GM18907 (cell line): ENCODE data around the gene ATAD3C.
"Not testable (repeated sequence)": the region's sequence is repeated elsewhere in the genome, so short reads cannot be mapped to it uniquely, and the experiment has no call there.

ENCODE experiments used
- ATAC-seq: cut with Tn5 transposase; IDR thresholded peaks from one replicate; pipeline ENCODE4 v1.9.1; 2021; ENCODE audit warnings: mild to moderate bottlenecking, moderate library complexity; ENCODE audit not compliant: unreplicated experiment

The ATAD3C gene

DNA sequence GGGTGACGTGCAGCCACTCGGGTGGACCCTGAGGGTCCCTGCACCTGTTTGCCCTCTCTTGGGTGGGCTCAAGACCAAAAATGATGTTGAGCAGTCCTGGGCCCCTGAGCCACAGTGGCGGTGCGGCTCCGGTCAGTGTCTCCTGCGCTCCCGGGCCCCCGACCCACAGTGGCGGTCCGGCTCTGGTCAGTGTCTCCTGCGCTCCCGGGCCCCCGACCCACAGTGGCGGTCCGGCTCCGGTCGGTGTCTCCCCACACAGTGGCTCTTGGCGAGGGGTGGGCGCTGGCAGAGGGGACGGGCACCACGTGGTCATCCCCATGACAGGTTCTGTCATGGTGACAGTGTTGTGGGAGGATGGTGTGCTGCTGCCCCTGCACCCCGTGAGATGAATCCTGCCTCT is 44.8 kb downstream of the ATAD3C start:
- ATAC-seq = not testable (repeated sequence)

DNA sequence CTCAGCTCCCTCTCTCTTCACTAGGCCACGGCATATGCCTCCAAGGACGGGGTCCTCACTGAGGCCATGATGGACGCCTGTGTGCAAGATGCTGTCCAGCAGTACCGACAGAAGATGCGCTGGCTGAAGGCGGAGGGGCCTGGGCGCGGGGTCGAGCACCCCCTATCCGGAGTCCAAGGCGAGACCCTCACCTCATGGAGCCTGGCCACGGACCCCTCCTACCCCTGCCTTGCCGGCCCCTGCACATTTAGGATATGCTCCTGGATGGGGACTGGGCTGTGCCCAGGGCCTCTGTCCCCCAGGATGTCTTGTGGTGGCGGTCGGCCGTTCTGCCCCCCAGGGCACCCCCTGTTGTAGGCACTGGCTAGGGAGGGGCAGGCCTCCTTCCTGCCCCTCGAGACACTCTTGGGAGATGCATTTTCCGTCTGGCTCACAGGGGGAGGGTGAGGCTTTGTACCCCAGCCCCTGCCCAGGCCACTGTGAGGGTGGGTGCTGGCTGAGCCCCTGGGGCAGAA is 46.0 kb downstream of the ATAD3C start:
- not testable (repeated sequence) for ATAC-seq

DNA sequence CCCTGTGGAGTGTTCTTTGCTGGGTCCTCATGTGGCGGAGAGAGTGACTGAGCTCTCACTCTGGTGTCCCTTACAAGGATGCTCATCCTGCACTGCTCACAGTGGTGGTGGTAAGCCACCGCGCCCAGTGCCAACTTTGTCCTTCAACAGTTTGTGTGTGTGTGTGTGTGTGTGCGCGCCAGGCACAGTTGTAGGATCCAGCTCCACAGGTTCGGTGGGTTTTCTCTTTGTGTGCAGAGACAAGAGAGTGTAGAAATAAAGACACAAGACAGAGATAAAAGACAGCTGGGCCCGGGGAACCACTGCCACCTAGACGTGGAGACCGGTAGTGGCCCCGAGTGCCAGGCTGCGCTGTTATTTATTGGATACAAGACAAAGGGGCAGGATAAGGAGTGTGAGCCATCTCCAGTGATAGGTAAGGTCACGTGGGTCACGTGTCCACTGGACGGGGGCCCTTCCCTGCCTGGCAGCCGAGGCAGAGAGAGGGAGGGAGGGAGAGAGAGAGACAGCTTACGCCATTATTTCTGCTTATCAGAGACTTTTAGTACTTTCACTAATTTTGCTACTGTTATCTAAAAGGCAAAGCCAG is 55.4 kb downstream of the ATAD3C start:
- ATAC-seq = not testable (repeated sequence)

DNA sequence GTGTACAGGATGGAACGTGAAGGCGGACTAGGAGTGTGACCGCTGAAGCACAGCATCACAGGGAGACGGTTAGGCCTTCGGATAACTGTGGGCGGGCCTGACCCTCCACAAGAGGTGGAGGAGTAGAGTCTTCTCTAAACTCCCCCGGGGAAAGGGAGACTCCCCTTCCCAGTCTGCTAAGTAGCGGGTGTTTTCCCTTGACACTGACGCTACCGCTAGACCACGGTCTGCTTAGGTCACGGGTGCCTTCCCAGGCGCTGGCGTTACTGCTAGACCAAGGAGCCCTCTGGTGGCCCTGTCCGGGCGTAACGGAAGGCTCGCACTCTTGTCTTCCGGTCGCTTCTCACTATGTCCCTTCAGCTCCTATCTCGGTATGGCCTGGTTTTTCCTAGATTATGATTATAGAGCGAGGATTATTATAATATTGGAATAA is 55.9 kb downstream of the ATAD3C start:
- ATAC-seq = not testable (repeated sequence)

DNA sequence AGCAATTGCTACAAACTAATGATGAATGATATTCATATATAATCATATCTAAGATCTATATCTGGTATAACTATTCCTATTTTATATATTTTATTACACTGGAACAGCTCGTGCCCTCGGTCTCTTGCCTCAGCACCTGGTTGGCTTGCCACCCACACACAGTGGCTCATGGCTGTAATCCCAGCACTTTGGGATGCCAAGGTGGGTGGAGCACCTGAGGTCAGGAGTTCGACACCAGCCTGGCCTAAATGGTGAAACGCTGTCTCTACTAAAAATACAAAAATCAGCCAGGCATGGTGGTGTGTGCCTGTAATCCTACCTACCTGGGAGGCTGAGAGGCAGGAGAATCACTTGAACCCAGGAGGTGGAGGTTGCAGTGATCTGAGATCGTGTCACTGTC is 56.3 kb downstream of the ATAD3C start:
- not testable (repeated sequence) for ATAC-seq

DNA sequence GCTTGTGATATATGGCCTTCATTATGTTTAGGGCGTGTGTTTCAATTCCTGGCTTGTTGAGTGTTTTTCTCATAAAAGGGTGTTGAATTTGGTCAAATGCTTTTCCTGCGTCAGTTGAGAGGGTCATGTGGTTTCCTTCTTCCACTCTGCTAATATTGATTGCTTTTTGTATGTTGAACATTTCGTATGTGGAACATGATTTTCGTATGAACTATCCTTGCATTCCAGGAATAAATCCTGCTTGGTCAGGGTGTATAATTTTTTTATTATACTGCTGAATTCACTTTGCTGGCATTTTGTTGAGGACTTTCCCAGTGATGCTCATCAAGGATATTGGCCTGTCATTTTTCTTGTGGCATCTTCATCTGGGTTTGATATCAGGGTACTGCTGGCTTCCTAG is 57.8 kb downstream of the ATAD3C start:
- no peak for ATAC-seq

DNA sequence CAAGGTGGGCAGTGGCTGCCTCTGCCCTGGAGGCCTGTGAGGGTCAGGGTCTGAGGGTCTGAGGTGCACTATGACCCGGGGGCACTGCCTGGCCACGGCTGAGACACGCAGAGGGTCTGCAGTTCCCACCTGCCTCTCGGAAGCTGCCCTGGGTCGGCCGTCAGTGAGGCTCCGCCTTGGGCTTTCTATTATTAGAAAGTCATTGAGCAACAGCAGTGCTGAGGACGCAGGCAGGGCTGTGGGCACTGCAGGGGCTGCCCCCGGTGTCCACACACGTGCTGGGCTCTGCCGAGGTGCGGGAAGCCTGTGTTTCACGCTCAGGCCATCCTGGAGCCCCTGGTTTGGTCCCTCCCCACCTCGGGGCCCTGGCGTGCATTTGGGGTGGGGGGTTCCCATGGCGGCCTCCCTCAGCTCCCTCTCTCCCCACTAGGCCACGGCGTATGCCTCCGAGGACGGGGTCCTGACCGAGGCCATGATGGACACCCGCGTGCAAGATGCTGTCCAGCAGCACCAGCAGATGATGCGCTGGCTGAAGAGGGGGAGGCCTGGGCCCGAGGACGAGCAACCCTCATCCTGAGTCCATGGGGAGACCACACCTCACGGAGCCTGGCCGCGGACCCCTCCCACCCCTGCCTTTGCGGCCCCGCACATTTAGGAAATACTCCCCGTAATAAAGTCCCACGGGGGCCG is 59.4 kb downstream of the ATAD3C start:
- not testable (repeated sequence) for ATAC-seq

DNA sequence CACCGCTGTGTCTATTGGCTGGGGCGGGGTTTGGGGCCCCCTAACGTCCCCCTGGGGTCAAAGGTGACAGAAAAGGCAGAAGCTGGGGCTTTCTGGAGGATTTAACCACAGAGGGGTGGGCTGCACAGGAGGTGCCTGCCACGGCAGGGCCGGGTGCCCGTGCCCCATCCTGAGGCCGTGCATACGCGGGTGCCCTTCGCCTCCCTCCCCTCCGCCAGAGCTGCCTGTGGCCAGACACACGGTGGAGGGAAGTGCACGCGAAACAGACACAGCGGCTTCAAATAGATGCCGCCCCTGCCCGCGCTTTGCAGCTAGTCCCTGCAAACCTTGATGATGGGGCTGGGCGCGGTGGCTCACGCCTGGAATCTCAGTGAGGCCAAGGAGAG is 60.0 kb downstream of the ATAD3C start:
- ATAC-seq = not testable (repeated sequence)

DNA sequence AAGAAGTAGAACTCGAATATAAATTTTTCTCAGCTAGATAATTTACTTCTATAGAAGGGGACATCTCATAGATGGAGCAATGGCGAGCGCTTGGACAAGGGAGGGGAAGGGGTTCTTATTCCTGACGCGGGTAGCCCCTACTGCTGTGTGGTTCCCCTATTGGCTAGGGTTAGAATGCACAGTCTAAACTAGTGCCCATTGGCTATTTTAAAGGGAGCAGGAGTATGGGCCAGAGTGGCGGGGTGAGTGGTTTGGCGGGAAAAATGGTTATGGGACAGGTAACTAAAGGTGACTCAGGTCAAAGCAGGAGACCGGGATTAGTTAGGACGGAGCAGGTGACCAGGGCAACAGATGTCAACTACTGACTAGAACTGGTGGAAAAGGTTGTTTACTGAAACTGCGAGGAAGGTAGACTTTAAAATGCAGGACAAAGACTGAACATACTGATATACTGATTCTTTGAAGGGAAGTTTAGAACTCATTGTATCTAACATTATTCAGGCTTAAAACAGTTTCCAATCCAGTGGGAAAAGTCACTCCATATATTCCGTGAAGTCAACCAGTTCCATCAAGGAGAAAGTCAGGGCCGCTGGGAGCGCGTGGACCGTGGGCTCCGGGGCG is 61.5 kb downstream of the ATAD3C start:
- no peak for ATAC-seq

DNA sequence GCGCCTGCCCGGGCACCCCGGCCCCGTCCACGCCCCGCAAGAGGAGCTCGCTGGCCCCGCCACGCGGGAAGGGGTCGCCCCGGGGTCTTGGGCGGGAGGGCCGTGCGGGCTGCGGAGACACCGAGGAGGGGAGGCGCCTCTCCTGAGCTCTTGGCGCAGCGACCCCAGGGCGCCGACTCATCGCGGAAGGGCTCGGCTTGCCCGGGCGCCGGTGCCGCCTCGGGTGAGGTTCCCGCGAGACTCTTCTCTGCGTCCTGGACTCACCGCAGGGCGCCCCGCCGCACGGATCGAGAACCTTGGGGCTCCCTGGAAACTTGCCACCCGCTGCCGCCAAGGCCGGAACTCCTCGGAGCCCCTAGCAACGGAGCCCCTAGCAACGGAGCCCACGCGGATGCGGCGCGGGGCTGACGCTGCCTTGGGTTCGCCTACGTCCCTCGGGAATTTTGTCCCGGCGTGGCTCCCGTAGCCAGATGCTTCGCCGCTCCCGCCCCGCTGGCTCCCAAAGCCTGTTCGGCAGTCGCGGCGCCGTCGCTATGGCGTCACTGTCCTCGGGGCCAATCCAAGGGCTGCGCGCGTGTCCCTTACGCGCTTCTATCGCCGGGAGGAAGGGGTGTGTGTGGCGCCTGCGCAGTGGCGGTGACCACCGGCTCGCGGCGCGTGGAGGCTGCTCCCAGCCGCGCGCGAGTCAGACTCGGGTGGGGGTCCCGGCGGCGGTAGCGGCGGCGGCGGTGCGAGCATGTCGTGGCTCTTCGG is 62.2 kb downstream of the ATAD3C start, which contains the start of gene ATAD3A:
TSS of gene ATAD3A (plus strand) at position 630 of the 753 bp plus-strand sequence. CDS start at position 737, 107 bp downstream.
- peak; percentile 82 for ATAC-seq

DNA sequence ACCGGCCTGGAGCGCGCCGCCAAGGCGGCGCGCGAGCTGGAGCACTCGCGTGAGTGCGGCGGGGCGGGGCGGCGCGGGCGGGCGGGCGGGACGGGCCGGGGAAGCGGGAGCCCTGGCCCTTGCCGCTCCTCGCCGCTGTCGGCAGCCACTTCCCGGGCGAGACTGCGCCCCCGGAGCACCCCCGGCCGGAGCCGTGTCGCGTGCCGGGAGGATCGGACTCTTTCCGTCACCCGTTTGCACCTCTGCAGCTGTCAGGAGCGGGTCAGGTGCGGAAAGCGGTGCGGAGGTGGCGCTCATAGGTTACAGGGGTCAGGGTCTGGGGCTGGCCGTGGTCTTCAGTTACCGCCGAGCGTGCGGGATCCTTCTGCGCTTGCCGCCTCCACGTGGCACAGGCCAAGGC is 62.9 kb downstream of the ATAD3C start:
- ATAC-seq = peak; percentile 16

DNA sequence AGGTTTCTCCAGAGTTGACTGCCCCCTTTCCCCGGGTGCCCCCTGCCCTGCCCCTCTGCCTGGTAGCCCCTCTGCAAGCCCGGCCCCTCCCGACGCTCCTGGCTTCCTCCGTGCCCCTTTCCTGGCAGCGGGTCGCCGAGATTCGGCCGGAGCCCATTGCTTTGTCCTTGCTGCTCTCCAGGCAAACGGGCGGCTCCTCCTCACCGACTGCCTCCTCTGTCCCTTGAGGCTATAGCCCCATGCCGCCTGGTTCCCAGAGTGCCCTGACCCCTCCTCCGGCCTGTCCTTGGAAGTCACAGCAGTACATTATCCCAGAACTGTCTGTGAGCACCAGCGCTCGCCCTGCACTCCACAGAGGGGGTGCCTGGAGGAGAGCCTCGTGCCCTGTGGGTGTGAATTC is 64.2 kb downstream of the ATAD3C start:
- not testable (repeated sequence) for ATAC-seq

DNA sequence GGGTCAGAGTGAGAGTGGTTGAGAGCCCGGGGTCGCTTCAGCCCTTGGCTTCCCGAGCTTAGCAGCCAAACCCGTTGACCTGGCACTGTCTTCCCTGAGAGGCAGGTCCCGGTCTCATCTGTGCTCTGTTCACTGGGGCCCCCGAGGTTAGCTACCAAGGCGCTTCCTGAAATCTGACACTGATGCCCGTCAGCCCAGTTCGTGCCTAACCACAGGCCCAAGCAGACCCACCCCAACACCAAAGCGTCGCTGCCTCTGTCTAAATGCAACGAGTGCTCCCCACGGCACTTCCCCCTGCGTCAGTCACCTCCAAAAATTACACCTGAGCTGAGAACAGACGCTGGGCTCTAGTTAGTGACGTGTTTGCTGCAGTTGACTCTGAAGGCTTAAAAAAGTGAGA is 64.9 kb downstream of the ATAD3C start:
- not testable (repeated sequence) for ATAC-seq

DNA sequence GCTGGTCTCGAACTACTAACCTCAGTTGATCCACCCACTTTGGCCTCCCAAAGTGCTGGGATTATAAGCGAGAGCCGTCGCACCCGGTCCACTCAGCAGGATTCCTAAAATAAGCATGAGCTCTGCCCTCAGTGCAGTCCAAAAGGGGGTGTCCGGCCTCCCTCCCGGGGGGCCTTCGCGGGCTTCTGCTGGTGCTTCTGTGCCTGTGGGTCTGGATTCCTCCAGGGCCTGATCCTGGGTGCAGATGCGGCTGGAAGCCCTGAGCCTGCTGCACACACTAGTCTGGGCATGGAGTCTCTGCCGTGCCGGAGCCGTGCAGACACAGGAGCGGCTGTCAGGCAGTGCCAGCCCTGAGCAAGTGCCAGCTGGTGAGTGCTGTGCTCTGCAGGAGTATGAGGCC is 67.4 kb downstream of the ATAD3C start:
- not testable (repeated sequence) for ATAC-seq

DNA sequence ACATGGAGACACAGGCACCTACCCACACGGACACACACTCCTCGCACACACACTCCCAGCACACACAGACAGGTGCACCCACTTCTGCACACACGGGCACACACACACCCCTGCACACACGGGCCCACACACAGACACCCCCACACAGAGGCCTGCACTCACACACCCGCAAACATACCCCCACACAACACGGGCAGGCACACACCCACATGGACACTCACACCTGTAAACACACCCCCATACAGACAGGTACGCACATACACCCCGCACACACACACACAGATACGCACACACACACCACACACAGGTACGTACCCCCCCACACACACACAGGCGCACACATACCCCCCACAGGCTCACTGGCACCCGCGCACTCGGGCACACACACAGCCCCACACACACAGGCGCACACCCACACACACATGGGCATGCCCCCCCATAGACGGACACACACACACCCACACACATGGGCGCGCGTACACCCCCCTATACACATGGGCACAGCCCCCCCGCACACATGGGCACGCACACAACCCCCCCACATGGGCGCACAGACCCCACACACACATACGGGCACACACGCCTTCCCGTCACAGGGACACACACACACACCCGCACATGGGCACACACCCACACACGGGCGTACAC is 68.6 kb downstream of the ATAD3C start:
- ATAC-seq = no peak

DNA sequence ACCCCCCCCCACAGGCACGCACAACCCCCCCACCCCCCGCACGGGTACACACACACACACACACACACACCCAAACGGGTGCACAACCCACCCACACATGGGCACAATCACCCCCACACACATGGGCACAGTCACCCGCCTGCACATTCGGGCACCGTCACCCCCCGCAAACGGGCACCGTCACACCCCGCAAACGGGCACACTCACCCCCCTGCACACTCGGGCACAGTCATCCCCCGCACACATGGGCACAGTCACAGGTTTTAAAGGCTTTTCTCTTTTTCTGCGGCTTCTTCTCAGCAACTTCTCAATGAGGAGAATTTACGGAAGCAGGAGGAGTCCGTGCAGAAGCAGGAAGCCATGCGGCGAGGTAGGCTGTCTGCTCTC is 69.1 kb downstream of the ATAD3C start:
- not testable (repeated sequence) for ATAC-seq
